K562 (cell line): ENCODE results near the gene STRA8. TPM values are rescaled to one million over a fixed set of nuclear protein-coding genes. Genes with fewer than 3 reads are reported as not detected.
A peak's percentile ranks its signal among the peaks of the same experiment; 100 is the strongest.

Experiments used
- ATAC-seq: fragments of 200-7000 bp; cut with Tn5 transposase; 3 replicates; pipeline ENCODE4 v1.9.1; 2020; ENCODE audit warnings: moderate library complexity
- BruUV-seq: library from RNA; stranded (reverse); fragments of 400-500 nt; replicated peaks from 2 replicates; lab custom pipeline; 2021; lab: Mats Ljungman, UMichigan
- CTCF ChIA-PET: fragments of 300-600 bp; formaldehyde crosslinking; extraction: SDS; loops from one replicate; lab custom pipeline; 2021; ENCODE audit warnings: low intra/inter-chr PET ratio; lab: Yijun Ruan, JAX
- POLR2A ChIA-PET: fragments of 300-600, 350-650 bp; sonication (Branson Sonifier 250); formaldehyde crosslinking; extraction: SDS; loops from one replicate; lab custom pipeline; 2021; ENCODE audit warnings: antibody characterized with exemption, inconsistent platforms; lab: Yijun Ruan, JAX
- DNase-seq, 4 experiments: peaks; one replicate each; pipeline versions ENCODE4 v3.0.0 to v3.0.0-alpha.2; 2011 to 2018; ENCODE audit warnings: low spot score in 3 of 4, mixed read lengths in 3 of 4; ENCODE audit errors: extremely low read depth in 1 of 4
- FAIRE-seq: peaks from 2 replicates; lab custom pipeline; 2011; peaks lifted over from hg19 to GRCh38; lab: Jason Lieb, UNC
- H2AFZ ChIP-seq: 2 replicates; pipeline ENCODE4 v1.6.0; 2011; ENCODE audit warnings: low read depth, low read length, control low read depth, inconsistent platforms
- H3K27ac ChIP-seq: fragments of 200-600 bp; 3 replicates; pipeline ENCODE4 v1.8.0; 2011; ENCODE audit warnings: low read depth, mild to moderate bottlenecking, control low read depth, inconsistent platforms, low read length, moderate library complexity, mixed read lengths; ENCODE audit errors: extremely low read depth
- H3K27me3 ChIP-seq, 2 experiments: fragments of 300-600 bp in 1 of 2; 2 replicates in 1 of 2; 3 replicates in 1 of 2; pipeline versions ENCODE4 v1.6.0 to v1.8.0; 2011; ENCODE audit warnings: inconsistent platforms in 2 of 2, low read length in 2 of 2, mild to moderate bottlenecking in 1 of 2, mixed read lengths in 1 of 2, moderate library complexity in 1 of 2; ENCODE audit not compliant: control insufficient read depth in 2 of 2, insufficient read depth in 2 of 2
- H3K36me3 ChIP-seq: fragments of 300-600 bp; 3 replicates; pipeline ENCODE4 v1.8.0; 2011; ENCODE audit warnings: mild to moderate bottlenecking, low read length, inconsistent platforms; ENCODE audit not compliant: control insufficient read depth, insufficient read depth
- H3K4me1 ChIP-seq, 2 experiments: fragments of 200-600 bp in 1 of 2; replicated peaks in 1 of 2; 2 replicates in 1 of 2; 3 replicates in 1 of 2; pipeline versions ENCODE4 v1.5.1 to v1.8.0; 2011; ENCODE audit warnings: inconsistent platforms in 2 of 2, low read length in 2 of 2, mild to moderate bottlenecking in 1 of 2, mixed read lengths in 1 of 2, moderate library complexity in 1 of 2; ENCODE audit not compliant: control insufficient read depth in 2 of 2, insufficient read depth in 2 of 2
- H3K4me2 ChIP-seq: 2 replicates; pipeline ENCODE4 v1.6.1; 2011; ENCODE audit warnings: low read length, control low read depth, inconsistent platforms, mixed read lengths; ENCODE audit not compliant: insufficient read depth
- H3K4me3 ChIP-seq: fragments of 200-600 bp; sonication (generic), shearing (Covaris generic); 2 replicates; pipeline ENCODE4 v1.5.1; 2016; ENCODE audit warnings: control low read depth, inconsistent platforms
- H3K79me2 ChIP-seq: fragments of 200-600 bp; 3 replicates; pipeline ENCODE4 v1.8.0; 2011; ENCODE audit warnings: low read length, inconsistent platforms; ENCODE audit not compliant: control insufficient read depth, insufficient read depth
- H3K9ac ChIP-seq, 2 experiments: 2 replicates each; pipeline versions ENCODE4 v1.6.0 to v1.6.1; 2011; ENCODE audit warnings: low read depth in 2 of 2, low read length in 2 of 2, control low read depth in 1 of 2, inconsistent platforms in 1 of 2, mild to moderate bottlenecking in 1 of 2, mixed read lengths in 1 of 2; ENCODE audit not compliant: insufficient read depth in 1 of 2
- H3K9me1 ChIP-seq: one replicate; pipeline ENCODE4 v1.6.0; 2011; ENCODE audit warnings: inconsistent platforms, mild to moderate bottlenecking, low read length, moderate library complexity; ENCODE audit not compliant: control insufficient read depth, insufficient read depth
- H3K9me3 ChIP-seq: replicated peaks from 2 replicates; pipeline ENCODE4 v1.5.1; 2011; ENCODE audit warnings: low read depth, low read length, inconsistent platforms; ENCODE audit not compliant: control insufficient read depth, insufficient read depth
- H4K20me1 ChIP-seq: replicated peaks from 2 replicates; pipeline ENCODE4 v1.6.1; 2011; ENCODE audit warnings: low read length, inconsistent platforms, mixed read lengths; ENCODE audit not compliant: control insufficient read depth, insufficient read depth
- ZKSCAN1 ChIP-seq: fragments of 150-350 bp; IDR thresholded peaks from 2 replicates; pipeline ENCODE4 v1.6.1; 2016; ENCODE audit warnings: low read depth, low read length
- ZNF551 ChIP-seq: fragments of 250-450 bp; sonication (Bioruptor Pico); IDR thresholded peaks from 2 replicates; pipeline ENCODE4 v1.5.0; 2021; ENCODE audit warnings: mild to moderate bottlenecking, moderate library complexity
- WGBS: fragments of 100-300 bp; shearing (Covaris generic); methylation state at CpG from one replicate; pipeline ENCODE4 v1.1.6; 2016; ENCODE audit warnings: low coverage, mixed read lengths; ENCODE audit not compliant: insufficient coverage; ENCODE audit errors: missing lambda C conversion rate; 5-methylcytosine and 5-hydroxymethylcytosine counted together
- in situ Hi-C: fragments of 300-500 bp; cut with MboI; formaldehyde crosslinking; loops from 4 replicates; pipeline ENCODE4 v1.15.0; 2018; ENCODE audit warnings: inconsistent platforms, mixed read lengths
- intact Hi-C: fragments of 100-400 bp; cut with micrococcal nuclease; formaldehyde crosslinking; loops from 2 replicates; pipeline ENCODE4 v1.14.2; 2022
- polyA plus RNA-seq, 8 experiments: library from polyadenylated mRNA; depleted of rRNA in 4 of 8; stranded (reverse) in 5 of 8; unstranded in 3 of 8; fragments of >200 nt; fragmentation: Nextera tagmentation in 2 of 8; fragmentation: Illumina TruSeq in 1 of 8; extraction: Ambion mirVana in 2 of 8; extraction: Trizol in 1 of 8; gene quantifications; 2 replicates each; pipeline versions ENCODE4 v1.2.1 to v1.2.3, GENCODE V29; 2011 to 2014; ENCODE audit warnings: inconsistent platforms in 1 of 8, missing spikeins in 1 of 8
- total RNA-seq, 7 experiments: library from RNA; depleted of rRNA in 6 of 7; stranded (reverse); fragments of >200 nt in 6 of 7; fragmentation: Illumina TruSeq in 2 of 7; extraction: Trizol in 2 of 7; gene quantifications; 2 replicates each; pipeline versions ENCODE4 v1.2.1 to v1.2.3, GENCODE V29; 2011 to 2021; ENCODE audit warnings: low replicate concordance in 1 of 7
- TF ChIP-seq, protein P1 (sequence below): fragments of 450-650 bp; IDR thresholded peaks from 2 replicates; pipeline ENCODE4 v1.6.1; 2017; ENCODE audit warnings: antibody characterized with exemption, mild to moderate bottlenecking

The STRA8 gene
- total and polyA plus RNA-seq, 9 of the 15 experiments (the other 6 are each of a cell fraction or from before 2014, with no cell fraction given): not detected

DNA sequence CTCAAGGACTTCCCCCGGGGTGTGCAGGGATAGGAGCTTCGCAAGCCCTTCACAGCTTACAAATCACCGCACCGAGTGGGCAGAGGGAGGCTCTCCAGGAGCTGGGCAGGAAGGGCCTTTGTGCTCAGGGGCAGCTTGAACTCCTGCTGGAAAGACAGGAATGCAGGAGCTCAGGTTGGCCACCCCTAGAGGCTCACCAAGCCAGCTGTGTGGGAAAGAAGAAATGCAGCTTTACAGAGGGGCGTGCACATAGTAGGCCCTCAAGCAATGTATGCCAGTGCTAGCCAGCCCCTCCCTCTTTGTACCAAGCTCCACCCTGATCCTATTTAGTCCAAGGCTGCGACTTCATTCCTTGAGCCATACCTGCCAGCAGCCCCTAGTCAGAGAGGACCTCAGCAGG, 26.1 kb downstream of the STRA8 start:
- H3K4me1 ChIP-seq: no peaks in the 10 kb centered on the region
- no peak overlapping the region for H3K27ac ChIP-seq
- WGBS: 0% methylated on average over 6 of the region's 6 CpGs
- intact Hi-C loops: no loop called here
- H3K9me1 ChIP-seq: no peaks in the 10 kb centered on the region
- no peak for DNase-seq
- TF ChIP-seq, protein P1, sequence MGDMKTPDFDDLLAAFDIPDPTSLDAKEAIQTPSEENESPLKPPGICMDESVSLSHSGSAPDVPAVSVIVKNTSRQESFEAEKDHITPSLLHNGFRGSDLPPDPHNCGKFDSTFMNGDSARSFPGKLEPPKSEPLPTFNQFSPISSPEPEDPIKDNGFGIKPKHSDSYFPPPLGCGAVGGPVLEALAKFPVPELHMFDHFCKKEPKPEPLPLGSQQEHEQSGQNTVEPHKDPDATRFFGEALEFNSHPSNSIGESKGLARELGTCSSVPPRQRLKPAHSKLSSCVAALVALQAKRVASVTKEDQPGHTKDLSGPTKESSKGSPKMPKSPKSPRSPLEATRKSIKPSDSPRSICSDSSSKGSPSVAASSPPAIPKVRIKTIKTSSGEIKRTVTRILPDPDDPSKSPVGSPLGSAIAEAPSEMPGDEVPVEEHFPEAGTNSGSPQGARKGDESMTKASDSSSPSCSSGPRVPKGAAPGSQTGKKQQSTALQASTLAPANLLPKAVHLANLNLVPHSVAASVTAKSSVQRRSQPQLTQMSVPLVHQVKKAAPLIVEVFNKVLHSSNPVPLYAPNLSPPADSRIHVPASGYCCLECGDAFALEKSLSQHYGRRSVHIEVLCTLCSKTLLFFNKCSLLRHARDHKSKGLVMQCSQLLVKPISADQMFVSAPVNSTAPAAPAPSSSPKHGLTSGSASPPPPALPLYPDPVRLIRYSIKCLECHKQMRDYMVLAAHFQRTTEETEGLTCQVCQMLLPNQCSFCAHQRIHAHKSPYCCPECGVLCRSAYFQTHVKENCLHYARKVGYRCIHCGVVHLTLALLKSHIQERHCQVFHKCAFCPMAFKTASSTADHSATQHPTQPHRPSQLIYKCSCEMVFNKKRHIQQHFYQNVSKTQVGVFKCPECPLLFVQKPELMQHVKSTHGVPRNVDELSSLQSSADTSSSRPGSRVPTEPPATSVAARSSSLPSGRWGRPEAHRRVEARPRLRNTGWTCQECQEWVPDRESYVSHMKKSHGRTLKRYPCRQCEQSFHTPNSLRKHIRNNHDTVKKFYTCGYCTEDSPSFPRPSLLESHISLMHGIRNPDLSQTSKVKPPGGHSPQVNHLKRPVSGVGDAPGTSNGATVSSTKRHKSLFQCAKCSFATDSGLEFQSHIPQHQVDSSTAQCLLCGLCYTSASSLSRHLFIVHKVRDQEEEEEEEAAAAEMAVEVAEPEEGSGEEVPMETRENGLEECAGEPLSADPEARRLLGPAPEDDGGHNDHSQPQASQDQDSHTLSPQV: no peak
- TF ChIP-seq ZKSCAN1 (peak; percentile 84), ZNF551 (CRISPR knock-in tag) (no peak)
- H3K36me3 ChIP-seq: no peaks in the 10 kb centered on the region
- H4K20me1 ChIP-seq: no peaks in the 10 kb centered on the region
- H3K79me2 ChIP-seq: no peaks in the 10 kb centered on the region
- H3K9me3 ChIP-seq: no peaks in the 10 kb centered on the region
- peaks cover 63 to 86% of the 10 kb centered on the region in 2 experiments for H3K27me3 ChIP-seq
- H3K4me3 ChIP-seq: no peak overlapping the region
- H2AFZ ChIP-seq: no peak overlapping the region
- POLR2A ChIA-PET: interaction anchor here (0.5 kb wide), 1 partner anchor 465 kb away, joined by 3 read pairs; no protein-coding TSS in a partner anchor
- no peak for FAIRE-seq
- no peak for ATAC-seq
- CTCF ChIA-PET: no interaction called here
- in situ Hi-C loops: no loop called here
- H3K4me2 ChIP-seq: no peak overlapping the region
- BruUV-seq: no TSS peak
- no peak overlapping the region for H3K9ac ChIP-seq
